ENCODE results near the gene SLC41A3.
"Not testable (repeated sequence)": the region's sequence is repeated elsewhere in the genome, so short reads cannot be mapped to it uniquely, and the experiment has no call there.

DNA sequence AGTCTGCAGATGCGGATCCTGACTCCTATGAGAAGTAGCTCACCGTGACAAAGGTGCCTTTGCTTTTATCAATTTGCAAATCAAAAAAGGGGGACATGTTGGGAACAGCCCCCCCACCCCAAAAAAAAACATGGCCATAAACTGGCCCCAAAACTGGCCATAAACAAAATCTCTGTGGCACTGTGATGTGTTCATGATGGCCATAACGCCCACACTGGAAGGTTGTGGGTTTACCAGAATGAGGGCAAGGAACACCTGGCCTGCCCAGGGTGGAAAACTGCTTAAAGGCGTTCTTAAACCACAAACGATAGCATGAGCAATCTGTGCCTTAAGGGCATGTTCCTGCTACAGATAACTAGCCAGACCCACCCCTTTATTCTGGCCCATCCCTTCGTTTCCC is 12.3 kb upstream of the SLC41A3 start:
- not testable (repeated sequence) for TF ChIP-seq CTCF, POLR2A (IDR thresholded peaks at IDR 0.05)

Data from adrenal gland (tissue), 5 donors.